Neuronal stem cell (in vitro differentiated cells): ENCODE measurements around the gene DUOXA2.

Source experiments
- DNase-seq: peaks from one replicate; pipeline ENCODE4 v3.0.0-alpha.2; 2013; ENCODE audit warnings: low spot score
- H2AFZ ChIP-seq: one replicate; pipeline ENCODE4 v1.6.1; 2013; ENCODE audit warnings: mild to moderate bottlenecking, low read length, inconsistent platforms
- H2AK5ac ChIP-seq: 2 replicates; pipeline ENCODE4 v1.6.1; 2013; ENCODE audit warnings: low read depth, mild to moderate bottlenecking, inconsistent platforms, low read length, moderate library complexity, mixed read lengths
- H2BK120ac ChIP-seq: 2 replicates; pipeline ENCODE4 v1.6.1; 2013; ENCODE audit warnings: low read depth, mild to moderate bottlenecking, inconsistent platforms, low read length, moderate library complexity, mixed read lengths
- H2BK12ac ChIP-seq: one replicate; pipeline ENCODE4 v1.6.1; 2013; ENCODE audit warnings: low read length, inconsistent platforms
- H2BK15ac ChIP-seq: 2 replicates; pipeline ENCODE4 v1.6.1; 2013; ENCODE audit warnings: mild to moderate bottlenecking, low read length, inconsistent platforms, mixed read lengths
- H2BK5ac ChIP-seq: one replicate; pipeline ENCODE4 v1.6.1; 2013; ENCODE audit warnings: inconsistent platforms, mild to moderate bottlenecking, low read length, moderate library complexity
- H3K14ac ChIP-seq: one replicate; pipeline ENCODE4 v1.6.1; 2013; ENCODE audit warnings: low read length, inconsistent platforms
- H3K18ac ChIP-seq: 2 replicates; pipeline ENCODE4 v1.6.1; 2013; ENCODE audit warnings: low read length, inconsistent platforms
- H3K23ac ChIP-seq: 2 replicates; pipeline ENCODE4 v1.6.1; 2013; ENCODE audit warnings: low read depth, mild to moderate bottlenecking, mixed read lengths, low read length, inconsistent platforms; ENCODE audit not compliant: poor library complexity
- H3K27ac ChIP-seq: replicated peaks from 3 replicates; pipeline ENCODE4 v1.5.1; 2013; ENCODE audit warnings: low read length, inconsistent platforms
- H3K27me3 ChIP-seq, 3 experiments: 2 replicates each; pipeline ENCODE4 v1.6.1; 2013; ENCODE audit warnings: low read length in 3 of 3, mild to moderate bottlenecking in 2 of 3, inconsistent platforms in 1 of 3, low read depth in 1 of 3, mixed read lengths in 1 of 3, moderate library complexity in 1 of 3; ENCODE audit not compliant: control insufficient read depth in 3 of 3, insufficient read depth in 3 of 3
- H3K36me3 ChIP-seq, 2 donors: replicated peaks in 1 of 2; 2 replicates each; pipeline ENCODE4 v1.6.1; 2013; ENCODE audit warnings: low read length in 2 of 2; ENCODE audit not compliant: control insufficient read depth in 2 of 2, insufficient read depth in 2 of 2
- H3K4ac ChIP-seq: 2 replicates; pipeline ENCODE4 v1.6.1; 2013; ENCODE audit warnings: inconsistent platforms, mild to moderate bottlenecking, low read length, moderate library complexity
- H3K4me1 ChIP-seq, 2 donors: 1 replicate in 1 of 2; 2 replicates in 1 of 2; pipeline ENCODE4 v1.6.1; 2013; ENCODE audit warnings: low read length in 2 of 2, low read depth in 1 of 2; ENCODE audit not compliant: control insufficient read depth in 2 of 2, insufficient read depth in 1 of 2
- H3K4me2 ChIP-seq: one replicate; pipeline ENCODE4 v1.6.1; 2013; ENCODE audit warnings: mild to moderate bottlenecking, low read length, inconsistent platforms; ENCODE audit not compliant: insufficient read depth, poor library complexity, severe bottlenecking
- H3K4me3 ChIP-seq, 2 donors: 2 replicates each; pipeline ENCODE4 v1.5.1; 2013; ENCODE audit warnings: low read length in 2 of 2, mild to moderate bottlenecking in 2 of 2, inconsistent platforms in 1 of 2, moderate library complexity in 1 of 2
- H3K79me1 ChIP-seq: one replicate; pipeline ENCODE4 v1.6.1; 2013; ENCODE audit warnings: low read depth, mild to moderate bottlenecking, inconsistent platforms, low read length, moderate library complexity
- H3K9ac ChIP-seq: one replicate; pipeline ENCODE4 v1.6.1; 2013; ENCODE audit warnings: mild to moderate bottlenecking, low read depth, low read length, inconsistent platforms; ENCODE audit not compliant: poor library complexity
- H3K9me3 ChIP-seq, 2 donors: replicated peaks in 1 of 2; 2 replicates each; pipeline versions ENCODE3 to v1.6.1; 2013; ENCODE audit warnings: low read length in 2 of 2, mild to moderate bottlenecking in 2 of 2, inconsistent platforms in 1 of 2, low read depth in 1 of 2, mixed read lengths in 1 of 2, moderate library complexity in 1 of 2; ENCODE audit not compliant: control insufficient read depth in 2 of 2, insufficient read depth in 1 of 2
- H4K8ac ChIP-seq: one replicate; pipeline ENCODE4 v1.6.1; 2013; ENCODE audit warnings: low read depth, mild to moderate bottlenecking, inconsistent platforms, low read length, moderate library complexity
- H4K91ac ChIP-seq: one replicate; pipeline ENCODE4 v1.6.1; 2013; ENCODE audit warnings: low read length, low read depth, mild to moderate bottlenecking, inconsistent platforms; ENCODE audit not compliant: poor library complexity
- WGBS, 2 donors: extraction: QIAGEN DNeasy Blood & Tissue Kit; methylation state at CpG; one replicate each; pipeline ENCODE4 v1.1.7; 2013; ENCODE audit warnings: missing lambda C conversion rate in 2 of 2, mixed read lengths in 1 of 2; ENCODE audit not compliant: insufficient read length in 2 of 2, insufficient replicate concordance in 1 of 2; ENCODE audit errors: extremely low coverage in 2 of 2; 5-methylcytosine and 5-hydroxymethylcytosine counted together

Gene DUOXA2

GRCh38 chr15:45120081-45120972 is 6.2 kb downstream of the DUOXA2 start:
- Histone ChIP-seq H3K14ac (peak overlapping the region; percentile 17), H2BK15ac (no peak overlapping the region), H2BK12ac (no peak overlapping the region), H3K9ac (no peak overlapping the region), H3K4me1 (peaks cover 4 to 10% of the 10 kb centered on the region in 2 donors), H3K27me3 (peaks cover 23 to 79% (median 52%) of the 10 kb centered on the region in 3 experiments), H3K4me2 (no peak overlapping the region), H4K91ac (no peak overlapping the region), H2BK5ac (no peak overlapping the region), H3K9me3 (no peaks in the 10 kb centered on the region), H3K79me1 (no peaks in the 10 kb centered on the region), H2BK120ac (no peak overlapping the region), H3K36me3 (no peaks in the 10 kb centered on the region), H3K18ac (no peak overlapping the region), H2AFZ (no peak overlapping the region), H4K8ac (no peak overlapping the region), H2AK5ac (no peak overlapping the region), H3K23ac (peak overlapping the region; percentile 66), H3K4ac (peak overlapping the region; percentile 80), H3K27ac (no peak overlapping the region), H3K4me3 (no peak overlapping the region)
- DNase-seq: no peak
- WGBS, 2 donors: no CpG with 5 or more reads among the region's 10 CpGs

DNA sequence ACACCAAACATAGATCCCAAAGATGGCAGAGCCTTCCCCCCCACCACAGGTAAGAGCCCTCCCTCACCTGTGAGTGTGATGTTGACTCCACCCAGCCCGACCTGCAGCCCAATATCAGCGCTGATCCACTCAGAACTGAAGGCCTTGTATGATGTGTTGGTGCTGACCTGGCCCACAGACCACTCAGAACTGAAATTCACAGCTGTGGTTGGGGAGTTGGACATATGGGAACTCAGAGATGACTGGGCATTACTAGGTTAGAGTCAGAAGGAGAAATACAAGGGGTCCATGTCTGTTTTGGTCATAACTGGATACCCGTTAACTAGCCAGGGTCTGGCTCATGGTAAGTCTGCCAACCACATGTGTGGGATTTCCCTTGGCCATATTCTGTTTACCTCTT is 6.9 kb downstream of the DUOXA2 start:
- no peak overlapping the region for H3K18ac ChIP-seq
- DNase-seq: no peak
- no peak overlapping the region for H4K91ac ChIP-seq
- no CpG with 5 or more reads among the region's 3 CpGs for WGBS, 2 donors
- no peaks in the 10 kb centered on the region for H3K79me1 ChIP-seq
- H3K4ac ChIP-seq: no peak overlapping the region
- no peak overlapping the region for H2BK15ac ChIP-seq
- no peak overlapping the region for H4K8ac ChIP-seq
- H3K4me2 ChIP-seq: no peak overlapping the region
- H3K27me3 ChIP-seq: peaks cover 16 to 79% (median 51%) of the 10 kb centered on the region in 3 experiments
- peaks cover 4 to 10% of the 10 kb centered on the region in 2 donors for H3K4me1 ChIP-seq
- no peak overlapping the region for H3K4me3 ChIP-seq
- no peaks in the 10 kb centered on the region for H3K36me3 ChIP-seq
- H3K27ac ChIP-seq: no peak overlapping the region
- H3K14ac ChIP-seq: no peak overlapping the region
- no peak overlapping the region for H3K9ac ChIP-seq
- peak overlapping the region; percentile 32 for H3K23ac ChIP-seq
- H2BK120ac ChIP-seq: no peak overlapping the region
- H2BK12ac ChIP-seq: no peak overlapping the region
- H2BK5ac ChIP-seq: no peak overlapping the region
- no peak overlapping the region for H2AFZ ChIP-seq
- no peak overlapping the region for H2AK5ac ChIP-seq
- H3K9me3 ChIP-seq: no peaks in the 10 kb centered on the region

GRCh38 chr15:45121706-45122417 is 7.7 kb downstream of the DUOXA2 start:
- Histone ChIP-seq H2BK12ac (no peak overlapping the region), H3K18ac (no peak overlapping the region), H2AK5ac (no peak overlapping the region), H3K4ac (no peak overlapping the region), H2AFZ (no peak overlapping the region), H3K79me1 (no peaks in the 10 kb centered on the region), H3K36me3 (no peaks in the 10 kb centered on the region), H3K4me1 (peaks cover 4 to 6% of the 10 kb centered on the region in 2 donors), H2BK5ac (no peak overlapping the region), H3K27ac (no peak overlapping the region), H3K4me2 (no peak overlapping the region), H3K9me3 (no peaks in the 10 kb centered on the region), H3K4me3 (no peak overlapping the region), H4K91ac (no peak overlapping the region), H3K14ac (no peak overlapping the region), H2BK15ac (no peak overlapping the region), H4K8ac (no peak overlapping the region), H3K9ac (no peak overlapping the region), H3K27me3 (peaks cover 8 to 76% (median 45%) of the 10 kb centered on the region in 3 experiments), H2BK120ac (no peak overlapping the region), H3K23ac (no peak overlapping the region)
- no CpG with 5 or more reads among the region's 9 CpGs for WGBS, 2 donors
- no peak for DNase-seq

DNA sequence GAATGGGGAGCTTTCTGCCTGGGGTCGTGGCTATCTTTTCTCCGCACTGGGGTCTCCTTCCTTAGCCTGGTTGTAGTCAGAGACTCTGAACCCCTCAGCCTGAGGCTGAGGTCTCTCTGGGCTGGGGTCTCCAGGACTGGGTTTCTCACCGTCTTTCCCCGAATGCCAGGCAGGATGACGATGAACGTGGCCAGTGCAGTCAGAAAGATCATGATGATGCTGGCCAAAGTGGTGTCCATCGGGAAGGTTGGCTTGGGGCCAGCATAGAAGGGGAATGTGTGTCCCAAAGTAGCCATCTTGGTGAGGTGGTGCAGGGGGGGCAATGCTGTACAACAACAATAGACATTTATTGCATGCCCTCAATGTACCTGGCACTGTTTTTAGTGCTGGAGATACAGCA is 8.6 kb downstream of the DUOXA2 start:
- no CpG with 5 or more reads among the region's 7 CpGs for WGBS, 2 donors
- peaks cover 0 to 75% (median 40%) of the 10 kb centered on the region in 3 experiments for H3K27me3 ChIP-seq
- no peak overlapping the region for H2BK120ac ChIP-seq

More for the DNA sequence above, 8.6 kb downstream of the DUOXA2 start:
- Histone ChIP-seq H3K4me3 (no peak overlapping the region), H3K36me3 (no peaks in the 10 kb centered on the region), H3K9me3 (no peaks in the 10 kb centered on the region), H2BK12ac (no peak overlapping the region), H3K4me1 (peaks cover 0 to 2% of the 10 kb centered on the region in 2 donors), H3K14ac (no peak overlapping the region), H3K9ac (no peak overlapping the region), H3K79me1 (no peaks in the 10 kb centered on the region), H2AFZ (no peak overlapping the region), H3K18ac (no peak overlapping the region), H3K27ac (no peak overlapping the region), H2BK15ac (no peak overlapping the region), H4K91ac (no peak overlapping the region), H3K4ac (no peak overlapping the region), H4K8ac (no peak overlapping the region), H2BK5ac (no peak overlapping the region), H3K23ac (peak overlapping the region; percentile 20), H2AK5ac (no peak overlapping the region), H3K4me2 (no peak overlapping the region)
- DNase-seq: no peak
